ENCODE measurements around the gene USP34.

- TF ChIP-seq CTCF (IDR thresholded peaks at IDR 0.05; ENCODE audit: poor library complexity) (no peak), EZH2phosphoT487 (IDR thresholded peaks at IDR 0.05; ENCODE audit: low read depth, severe bottlenecking, unreplicated experiment) (no peak)
Measured at GRCh38 chr2:61434314-61434713, 36.6 kb downstream of the USP34 start.

All from hepatocyte (in vitro differentiated cells).